Measurements from ENCODE around the gene RDM1. TPM values are rescaled to one million over a fixed set of nuclear protein-coding genes. Genes with fewer than 3 reads are reported as not detected.

RDM1 gene
- polyA plus RNA-seq, 1 of the 3 experiments (the other 2 are of a cell fraction): 1.8 TPM

GRCh38 chr17:35944151-35944550, 13.6 kb upstream of the RDM1 start:
- Histone ChIP-seq H3K79me2 (ENCODE audit: insufficient read depth) (no peaks in the 10 kb centered on the region), H4K20me1 (ENCODE audit: insufficient read depth) (no peaks in the 10 kb centered on the region), H3K9ac (no peak overlapping the region), H3K9me3 (no peaks in the 10 kb centered on the region), H2AFZ (ENCODE audit: low read depth) (no peak overlapping the region), H3K27me3 (ENCODE audit: insufficient read depth) (peaks cover 6% of the 10 kb centered on the region; the same call in 1 of the 2 replicates), H3K4me3 (ENCODE audit: low read depth in 2 of 2, low read length in 1 of 2) (no peak overlapping the region), H3K9me2 (no peaks in the 10 kb centered on the region), H3K27ac (ENCODE audit: low read depth in 2 of 2, low read length in 1 of 2) (no peak overlapping the region), H3F3A (replicated peaks; ENCODE audit: insufficient read depth) (no peaks in the 10 kb centered on the region), H3K36me3 (replicated peaks in 1 of 2; ENCODE audit: control insufficient read depth in 1 of 2, insufficient read depth in 2 of 2, low read length in 1 of 2) (no peaks in the 10 kb centered on the region), H3K4me1 (ENCODE audit: control insufficient read depth in 1 of 2, insufficient read depth in 2 of 2, low read depth in 1 of 2, low read length in 1 of 2) (no peaks in the 10 kb centered on the region), H3K4me2 (no peak overlapping the region)
- ChIA-PET CTCF (no interaction called here), POLR2A (no interaction called here)
- TF ChIP-seq CHD2 (IDR thresholded peaks at IDR 0.05; ENCODE audit: low read length, partially characterized antibody): no peak
- no peak for TF ChIP-seq TEAD4 (IDR thresholded peaks at IDR 0.05; ENCODE audit: borderline replicate concordance, insufficient read depth)
- TF ChIP-seq MEF2A (IDR thresholded peaks at IDR 0.05; ENCODE audit: borderline replicate concordance, low read depth): no peak
- no peak for TF ChIP-seq NRF1 (IDR thresholded peaks at IDR 0.05; ENCODE audit: low read depth, low read length)
- TF ChIP-seq TAF1 (IDR thresholded peaks at IDR 0.05; ENCODE audit: borderline replicate concordance, low read depth, low read length): no peak
- TF ChIP-seq CTCF (IDR thresholded peaks at IDR 0.05): no peak
- no peak for TF ChIP-seq ELF1 (IDR thresholded peaks at IDR 0.05)
- no peak for TF ChIP-seq YY1 (IDR thresholded peaks at IDR 0.05; ENCODE audit: low read depth)
- no peak for TF ChIP-seq SMC3 (IDR thresholded peaks at IDR 0.05; ENCODE audit: low read depth, low read length)
- TF ChIP-seq RFX5 (IDR thresholded peaks at IDR 0.05; ENCODE audit: low read length): no peak
- no peak for TF ChIP-seq RXRA (IDR thresholded peaks at IDR 0.05; ENCODE audit: borderline replicate concordance, low read depth)
- TF ChIP-seq, protein P1, sequence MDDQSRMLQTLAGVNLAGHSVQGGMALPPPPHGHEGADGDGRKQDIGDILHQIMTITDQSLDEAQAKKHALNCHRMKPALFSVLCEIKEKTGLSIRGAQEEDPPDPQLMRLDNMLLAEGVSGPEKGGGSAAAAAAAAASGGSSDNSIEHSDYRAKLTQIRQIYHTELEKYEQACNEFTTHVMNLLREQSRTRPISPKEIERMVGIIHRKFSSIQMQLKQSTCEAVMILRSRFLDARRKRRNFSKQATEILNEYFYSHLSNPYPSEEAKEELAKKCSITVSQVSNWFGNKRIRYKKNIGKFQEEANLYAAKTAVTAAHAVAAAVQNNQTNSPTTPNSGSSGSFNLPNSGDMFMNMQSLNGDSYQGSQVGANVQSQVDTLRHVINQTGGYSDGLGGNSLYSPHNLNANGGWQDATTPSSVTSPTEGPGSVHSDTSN (IDR thresholded peaks at IDR 0.05): no peak
- TF ChIP-seq, protein P2, sequence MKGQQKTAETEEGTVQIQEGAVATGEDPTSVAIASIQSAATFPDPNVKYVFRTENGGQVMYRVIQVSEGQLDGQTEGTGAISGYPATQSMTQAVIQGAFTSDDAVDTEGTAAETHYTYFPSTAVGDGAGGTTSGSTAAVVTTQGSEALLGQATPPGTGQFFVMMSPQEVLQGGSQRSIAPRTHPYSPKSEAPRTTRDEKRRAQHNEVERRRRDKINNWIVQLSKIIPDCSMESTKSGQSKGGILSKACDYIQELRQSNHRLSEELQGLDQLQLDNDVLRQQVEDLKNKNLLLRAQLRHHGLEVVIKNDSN (IDR thresholded peaks at IDR 0.05; ENCODE audit: borderline replicate concordance, low read depth): no peak
- TF ChIP-seq MXI1 (IDR thresholded peaks at IDR 0.05; ENCODE audit: low read depth, low read length): no peak
- no peak for TF ChIP-seq RCOR1 (IDR thresholded peaks at IDR 0.05; ENCODE audit: low read length)
- TF ChIP-seq POLR2AphosphoS5 (IDR thresholded peaks at IDR 0.05; ENCODE audit: low read depth, low read length): no peak
- no peak for TF ChIP-seq IRF3 (IDR thresholded peaks at IDR 0.05; ENCODE audit: low read depth, low read length)
- TF ChIP-seq JUND (IDR thresholded peaks at IDR 0.05): no peak
- no peak for DNase-seq
- WGBS (ENCODE audit: low lambda C conversion rate): 43% methylated on average over 4 of the region's 4 CpGs
